HepG2 (cell line): ENCODE results near the gene TBC1D16. TPM values are rescaled to one million over a fixed set of nuclear protein-coding genes. Genes with fewer than 3 reads are reported as not detected.

ENCODE experiments used
- ASH2L ChIP-seq: fragments of 300-600, 200-600 bp; sonication (generic); IDR thresholded peaks from 2 replicates; pipeline ENCODE4 v1.7.0; 2017; ENCODE audit warnings: low read depth, mild to moderate bottlenecking, moderate library complexity, mixed read lengths, low read length; ENCODE audit not compliant: insufficient read length
- E2F5 ChIP-seq: sonication (generic); formaldehyde crosslinking; conservative IDR thresholded peaks from 2 replicates; pipeline ENCODE4 v1.4.0; 2020; ENCODE audit warnings: missing genetic modification reagents
- HNRNPUL1 ChIP-seq: fragments of 200-400 bp; formaldehyde crosslinking; IDR thresholded peaks from 2 replicates; pipeline ENCODE4 v1.6.1; 2017; ENCODE audit warnings: low read depth, mild to moderate bottlenecking, low read length, moderate library complexity
- MLX ChIP-seq: IDR thresholded peaks from 2 replicates; pipeline ENCODE4 v1.6.1; 2016
- MTF1 ChIP-seq: sonication (generic); formaldehyde crosslinking; IDR thresholded peaks from 2 replicates; pipeline ENCODE4 v1.5.0; 2020; ENCODE audit warnings: missing genetic modification reagents
- NCOR1 ChIP-seq: fragments of 200-600 bp; sonication (generic); IDR thresholded peaks from 2 replicates; pipeline ENCODE4 v1.7.0; 2017; ENCODE audit warnings: antibody characterized with exemption, low read length, borderline replicate concordance
- RAD21 ChIP-seq: fragments of 450-650 bp; formaldehyde crosslinking; IDR thresholded peaks from 2 replicates; pipeline ENCODE4 v1.5.0; 2020; ENCODE audit warnings: mild to moderate bottlenecking
- REST ChIP-seq, 2 experiments: IDR thresholded peaks; 2 replicates each; pipeline ENCODE4 v1.6.1; 2011 to 2012; ENCODE audit warnings: low read length in 2 of 2, borderline replicate concordance in 1 of 2, low read depth in 1 of 2, mild to moderate bottlenecking in 1 of 2, moderate library complexity in 1 of 2
- RFX5 ChIP-seq: IDR thresholded peaks from 2 replicates; pipeline ENCODE4 v1.6.1; 2011; ENCODE audit warnings: low read depth, low read length, improper control_type of control experiment
- SIN3A ChIP-seq: IDR thresholded peaks from 2 replicates; pipeline ENCODE4 v1.6.1; 2011; ENCODE audit warnings: low read depth, mild to moderate bottlenecking, control low read depth, low read length, borderline replicate concordance
- SKIL ChIP-seq: sonication (generic); formaldehyde crosslinking; IDR thresholded peaks from 2 replicates; pipeline ENCODE4 v1.8.0; 2022; ENCODE audit warnings: missing genetic modification reagents, mild to moderate bottlenecking, moderate library complexity, borderline replicate concordance
- SOX5 ChIP-seq: IDR thresholded peaks from 2 replicates; pipeline ENCODE4 v1.6.1; 2016; ENCODE audit warnings: borderline replicate concordance
- TP53 ChIP-seq: sonication (generic); formaldehyde crosslinking; conservative IDR thresholded peaks from 2 replicates; pipeline ENCODE4 v1.4.0; 2020; ENCODE audit warnings: missing genetic modification reagents
- USF2 ChIP-seq, 2 experiments: sonication (generic) in 1 of 2; formaldehyde crosslinking in 1 of 2; IDR thresholded peaks; 2 replicates each; pipeline versions ENCODE4 v1.5.1 to v1.6.1; 2011 to 2020; ENCODE audit warnings: borderline replicate concordance in 1 of 2, low read depth in 1 of 2, low read length in 1 of 2, mild to moderate bottlenecking in 1 of 2, missing genetic modification reagents in 1 of 2, moderate library complexity in 1 of 2
- ZC3H13 ChIP-seq: sonication (generic); formaldehyde crosslinking; IDR thresholded peaks from 2 replicates; pipeline ENCODE4 v1.8.1; 2023; ENCODE audit warnings: mild to moderate bottlenecking, missing genetic modification reagents, moderate library complexity
- ZNF350 ChIP-seq: sonication (generic); formaldehyde crosslinking; IDR thresholded peaks from 2 replicates; pipeline ENCODE4 v1.4.0; 2020; ENCODE audit warnings: mild to moderate bottlenecking, low read depth, missing genetic modification reagents, borderline replicate concordance
- ZNF616 ChIP-seq: sonication (generic); formaldehyde crosslinking; IDR thresholded peaks from 2 replicates; pipeline ENCODE4 v1.5.0; 2020; ENCODE audit warnings: low read depth, mild to moderate bottlenecking, missing genetic modification reagents
- ZSCAN30 ChIP-seq: sonication (generic); formaldehyde crosslinking; IDR thresholded peaks from 2 replicates; pipeline ENCODE4 v1.5.0; 2020; ENCODE audit warnings: mild to moderate bottlenecking, missing genetic modification reagents
- polyA plus RNA-seq, 8 experiments: library from polyadenylated mRNA; depleted of rRNA in 3 of 8; stranded (reverse) in 7 of 8; unstranded in 1 of 8; fragments of >200 nt; fragmentation: Illumina TruSeq in 4 of 8; extraction: Trizol in 4 of 8; gene quantifications; 2 replicates each; pipeline versions ENCODE4 v1.2.1 to v1.2.3, GENCODE V29; 2011 to 2016; ENCODE audit warnings: low read depth in 4 of 8, missing spikeins in 1 of 8, mixed read lengths in 1 of 8; ENCODE audit not compliant: insufficient read depth in 1 of 8
- total RNA-seq, 5 experiments: library from RNA; depleted of rRNA; stranded (reverse); fragments of >200 nt; fragmentation: Illumina TruSeq; extraction: Trizol; gene quantifications; 2 replicates each; pipeline ENCODE4 v1.2.3, GENCODE V29; 2016; ENCODE audit warnings: low read depth in 1 of 5

TBC1D16 gene
- total and polyA plus RNA-seq, 2 of the 13 experiments (the other 11 are each of a cell fraction or from before 2014, with no cell fraction given), result 14.9 to 24.9 TPM

GRCh38 chr17:80035937-80036714, 454 bp upstream of the TBC1D16 start, which contains the start of gene CCDC40 (continued):
- TF ChIP-seq USF2 (IDR thresholded peaks at IDR 0.05; ENCODE audit: low read depth, low read length) (no peak), USF2 (CRISPR knock-in tag; IDR thresholded peaks at IDR 0.05; ENCODE audit: borderline replicate concordance) (no peak), ZNF616 (CRISPR knock-in tag) (peak; percentile 34; the same call in 1 of the 2 replicates), SKIL (CRISPR knock-in tag) (peak; percentile 41; the same call in 1 of the 2 replicates), MTF1 (CRISPR knock-in tag) (peak; percentile 62; the same call in 1 of the 2 replicates), ZNF350 (CRISPR knock-in tag) (no peak; the same call in 1 of the 2 replicates), NCOR1 (peak; percentile 31), TP53 (no peak), ASH2L (peak; percentile 65), REST (IDR thresholded peaks at IDR 0.05; ENCODE audit: borderline replicate concordance in 1 of 2, low read depth in 1 of 2, low read length in 2 of 2) (no peak), HNRNPUL1 (no peak; the same call in 1 of the 2 replicates), ZSCAN30 (CRISPR knock-in tag) (no peak), ZC3H13 (CRISPR knock-in tag) (peak; percentile 76), MLX (0 out of 2 replicates have a peak, but pooled peaks have one; percentile 7), SOX5 (CRISPR knock-in tag) (no peak), E2F5 (CRISPR knock-in tag) (peak; percentile 57), RAD21 (CRISPR knock-in tag) (no peak; the same call in none of the 2 replicates), SIN3A (peak; percentile 100), RFX5 (peak; percentile 42; the same call in 1 of the 2 replicates)
